Cerebellar cortex (tissue), 1 donor: Measurements from ENCODE around the gene PTPRD.

Experiments used
- DNase-seq: peaks from one replicate; pipeline ENCODE4 v3.0.0-alpha.2; 2015; ENCODE audit warnings: low spot score

PTPRD gene

GRCh38 chr9:9892217-9892616 is 720.6 kb downstream of the PTPRD start:
- DNase-seq, result no peak

GRCh38 chr9:9881692-9882091 is 731.1 kb downstream of the PTPRD start:
- no peak for DNase-seq

- no peak for DNase-seq
Observed at GRCh38 chr9:9874270-9874669, 738.5 kb downstream of the PTPRD start.

GRCh38 chr9:9862235-9862810 is 750.5 kb downstream of the PTPRD start:
- no peak for DNase-seq

GRCh38 chr9:9855177-9856078 is 757.4 kb downstream of the PTPRD start:
- DNase-seq, result no peak

GRCh38 chr9:9847750-9848149 is 765.1 kb downstream of the PTPRD start:
- no peak for DNase-seq

GRCh38 chr9:9846557-9846956 is 766.2 kb downstream of the PTPRD start:
- DNase-seq, result no peak

- DNase-seq, result no peak
Observed at GRCh38 chr9:9820436-9820835, 792.4 kb downstream of the PTPRD start.

GRCh38 chr9:9819886-9820285 is 792.9 kb downstream of the PTPRD start:
- no peak for DNase-seq

- DNase-seq, result no peak
Observed at GRCh38 chr9:9817176-9817575, 795.6 kb downstream of the PTPRD start.

GRCh38 chr9:9804109-9804508 is 808.7 kb downstream of the PTPRD start:
- DNase-seq, result no peak

- no peak for DNase-seq
Observed at GRCh38 chr9:9799287-9799686, 813.5 kb downstream of the PTPRD start.

GRCh38 chr9:9792144-9792857 is 820.5 kb downstream of the PTPRD start:
- DNase-seq, result no peak

- DNase-seq, result peak; percentile 31
Observed at GRCh38 chr9:9791611-9792010, 821.2 kb downstream of the PTPRD start.

- peak; percentile 69 for DNase-seq
Observed at GRCh38 chr9:9790216-9790872, 822.5 kb downstream of the PTPRD start.

GRCh38 chr9:9783711-9784110 is 829.1 kb downstream of the PTPRD start:
- no peak for DNase-seq

- no peak for DNase-seq
Observed at GRCh38 chr9:9783211-9783610, 829.6 kb downstream of the PTPRD start.

GRCh38 chr9:9778293-9778692 is 834.5 kb downstream of the PTPRD start:
- no peak for DNase-seq

- no peak for DNase-seq
Observed at GRCh38 chr9:9774471-9774870, 838.3 kb downstream of the PTPRD start.

- no peak for DNase-seq
Observed at GRCh38 chr9:9771314-9771713, 841.5 kb downstream of the PTPRD start.

GRCh38 chr9:9764821-9765220 is 848.0 kb downstream of the PTPRD start:
- no peak for DNase-seq

GRCh38 chr9:9754186-9754585 is 858.6 kb downstream of the PTPRD start:
- DNase-seq, result peak; percentile 16
